Nephron progenitor cell (in vitro differentiated cells): ENCODE measurements around the gene ZBED6.
"Not testable (repeated sequence)": the region's sequence is repeated elsewhere in the genome, so short reads cannot be mapped to it uniquely, and the experiment has no call there.

ENCODE experiments used
- DNase-seq: peaks from one replicate; pipeline ENCODE4 v3.0.0; 2021
- H3K27ac Mint-ChIP-seq: 2 replicates; pipeline ENCODE4 v1.8.0; 2021; ENCODE audit warnings: mild to moderate bottlenecking, moderate library complexity, mixed read lengths
- H3K27me3 Mint-ChIP-seq: 2 replicates; pipeline ENCODE4 v1.8.0; 2021; ENCODE audit warnings: mild to moderate bottlenecking, low read depth, mixed read lengths; ENCODE audit not compliant: poor library complexity
- H3K36me3 Mint-ChIP-seq: 2 replicates; pipeline ENCODE4 v1.8.0; 2021; ENCODE audit warnings: low read depth, mixed read lengths
- H3K4me1 Mint-ChIP-seq: 2 replicates; pipeline ENCODE4 v1.8.0; 2021; ENCODE audit warnings: mixed read lengths
- H3K4me3 Mint-ChIP-seq: 2 replicates; pipeline ENCODE4 v1.8.0; 2021; ENCODE audit warnings: mild to moderate bottlenecking, moderate library complexity, mixed read lengths
- H3K9me3 Mint-ChIP-seq: 2 replicates; pipeline ENCODE4 v1.8.0; 2021; ENCODE audit warnings: mild to moderate bottlenecking, moderate library complexity, mixed read lengths
- CTCF ChIP-seq: fragments of 200-600 bp; sonication (generic); IDR thresholded peaks from 2 replicates; pipeline ENCODE4 v1.5.0; 2021; ENCODE audit warnings: antibody characterized with exemption

Gene ZBED6

GRCh38 chr1:203778789-203779188 lies 16.6 kb upstream of the ZBED6 start:
- Mint-ChIP-seq H3K4me3 (no peak overlapping the region), H3K27ac (no peak overlapping the region), H3K36me3 (no peaks in the 10 kb centered on the region), H3K4me1 (peaks cover 7% of the 10 kb centered on the region), H3K27me3 (peaks cover 2% of the 10 kb centered on the region), H3K9me3 (no peaks in the 10 kb centered on the region)
- no peak for DNase-seq
- no peak for TF ChIP-seq CTCF

- H3K27ac Mint-ChIP-seq = no peak overlapping the region
- H3K4me1 Mint-ChIP-seq = no peaks in the 10 kb centered on the region
- no peak for TF ChIP-seq CTCF
Observed at GRCh38 chr1:203781962-203782361, 13.5 kb upstream of the ZBED6 start.

DNA sequence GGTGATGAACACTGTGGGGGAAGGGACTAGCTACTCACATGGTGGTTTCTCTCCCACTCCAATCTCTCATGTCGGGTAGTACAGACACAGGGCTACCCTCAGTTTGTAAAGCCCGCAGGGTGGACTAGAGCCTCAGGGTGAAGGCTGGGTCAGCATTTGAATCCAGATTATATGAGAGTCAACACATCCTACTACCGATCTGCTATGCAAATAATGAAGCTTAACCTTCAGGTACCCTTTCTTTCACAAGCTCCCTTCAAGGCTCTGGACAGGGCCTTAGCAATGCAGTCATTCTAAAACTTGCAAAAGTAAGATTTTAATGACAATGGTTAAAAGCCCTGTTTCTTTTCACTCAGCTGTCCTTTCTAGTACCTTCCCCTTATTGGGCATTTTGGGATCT lies 5.5 kb upstream of the ZBED6 start:
- Mint-ChIP-seq H3K4me1 (peaks cover 3% of the 10 kb centered on the region), H3K9me3 (peaks cover 14% of the 10 kb centered on the region), H3K27me3 (peaks cover 12% of the 10 kb centered on the region), H3K36me3 (peaks cover 2% of the 10 kb centered on the region), H3K4me3 (no peak overlapping the region), H3K27ac (no peak overlapping the region)
- DNase-seq = no peak
- no peak for TF ChIP-seq CTCF

More at GRCh38 chr1:203781962-203782361, 13.5 kb upstream of the ZBED6 start:
- no peak for DNase-seq
- peaks cover 5% of the 10 kb centered on the region for H3K27me3 Mint-ChIP-seq
- H3K36me3 Mint-ChIP-seq = no peaks in the 10 kb centered on the region
- H3K4me3 Mint-ChIP-seq = no peak overlapping the region
- H3K9me3 Mint-ChIP-seq = peaks cover 12% of the 10 kb centered on the region

- TF ChIP-seq CTCF = no peak
- no peak overlapping the region for H3K4me3 Mint-ChIP-seq
- H3K4me1 Mint-ChIP-seq = peaks cover 14% of the 10 kb centered on the region
- no peak overlapping the region for H3K27ac Mint-ChIP-seq
- DNase-seq = no peak
- peaks cover 9% of the 10 kb centered on the region for H3K27me3 Mint-ChIP-seq
- H3K9me3 Mint-ChIP-seq = peaks cover 14% of the 10 kb centered on the region
- H3K36me3 Mint-ChIP-seq = peaks cover 12% of the 10 kb centered on the region
Observed at GRCh38 chr1:203791498-203791897, 3.9 kb upstream of the ZBED6 start.

GRCh38 chr1:203792486-203792885 lies 2.9 kb upstream of the ZBED6 start:
- Mint-ChIP-seq H3K36me3 (peaks cover 22% of the 10 kb centered on the region), H3K4me1 (peaks cover 24% of the 10 kb centered on the region), H3K27ac (no peak overlapping the region), H3K9me3 (peaks cover 19% of the 10 kb centered on the region), H3K4me3 (no peak overlapping the region), H3K27me3 (peaks cover 9% of the 10 kb centered on the region)
- no peak for TF ChIP-seq CTCF
- no peak for DNase-seq

GRCh38 chr1:203793561-203793960 lies 1.9 kb upstream of the ZBED6 start:
- Mint-ChIP-seq H3K4me1 (peaks cover 29% of the 10 kb centered on the region), H3K36me3 (peaks cover 33% of the 10 kb centered on the region), H3K9me3 (peaks cover 29% of the 10 kb centered on the region)
- not testable (repeated sequence) for H3K27me3 Mint-ChIP-seq, DNase-seq, H3K27ac Mint-ChIP-seq, H3K4me3 Mint-ChIP-seq
